Measurements from ENCODE around the gene SDR42E2. TPM values are rescaled to one million over a fixed set of nuclear protein-coding genes. Genes with fewer than 3 reads are reported as not detected.

Gene SDR42E2
- total RNA-seq = not detected

GRCh38 chr16:22161999-22162655 is at the start of gene SDR42E2:
TSS of gene SDR42E2 (plus strand) at chr16:22162506. CDS start at chr16:22165583, 3,077 bp downstream.
- no peak for DNase-seq (ENCODE audit: extremely low spot score in 2 of 2)
- no peaks in the 10 kb centered on the region for H3K36me3 ChIP-seq
- H3K9me3 ChIP-seq = no peaks in the 10 kb centered on the region
- H3K27me3 ChIP-seq = no peaks in the 10 kb centered on the region
- intact Hi-C loops (cut with DNase I) = no loop called here
- no peak for TF ChIP-seq CTCF (IDR thresholded peaks at IDR 0.05)
- no peak for TF ChIP-seq POLR2AphosphoS5 (IDR thresholded peaks at IDR 0.05; ENCODE audit: insufficient read depth in 1 of 2, low read depth in 1 of 2)
- no peak for TF ChIP-seq POLR2A (IDR thresholded peaks at IDR 0.05)
- H3K4me3 ChIP-seq = no peak within 1 kb of the TSS
- no peak within 1 kb of the TSS for H3K27ac ChIP-seq
- peaks cover 9% of the 10 kb centered on the region for H3K4me1 ChIP-seq

DNA sequence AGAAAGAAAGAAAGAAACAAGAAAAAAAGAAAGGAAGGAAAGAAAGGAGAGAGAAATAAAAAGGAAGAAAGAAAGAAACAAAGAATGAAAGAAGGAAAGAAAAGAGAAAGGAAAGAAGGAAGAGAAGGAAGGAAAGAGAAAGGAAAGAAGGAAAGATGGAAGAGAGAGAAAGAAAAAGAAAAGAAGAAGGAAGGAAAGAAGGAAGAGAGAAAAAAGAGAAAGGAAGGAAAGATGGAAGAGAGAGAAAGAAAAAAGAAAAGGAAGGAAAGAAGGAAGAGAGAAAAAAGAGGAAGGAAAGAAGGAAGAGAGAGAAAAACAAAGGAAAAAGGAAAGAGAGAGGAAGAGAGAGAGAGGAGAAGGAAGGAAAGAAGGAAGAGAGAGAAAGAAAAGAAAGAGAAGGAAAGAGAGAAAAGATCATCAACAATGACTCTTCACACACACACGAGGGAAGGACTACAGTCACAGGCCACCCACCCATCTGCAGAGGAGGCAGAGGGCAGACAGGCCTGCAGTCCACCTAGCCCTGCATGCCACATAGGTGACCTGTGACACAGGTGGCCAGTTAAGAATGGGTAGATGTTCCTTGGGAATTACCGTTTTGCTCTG is 46.1 kb upstream of the SDR42E2 start:
- DNase-seq (ENCODE audit: extremely low spot score in 2 of 2) = no peak
- Histone ChIP-seq H3K27ac (no peak overlapping the region), H3K4me3 (no peak overlapping the region), H3K27me3 (no peaks in the 10 kb centered on the region), H3K9me3 (no peaks in the 10 kb centered on the region), H3K4me1 (no peaks in the 10 kb centered on the region), H3K36me3 (no peaks in the 10 kb centered on the region)
- intact Hi-C loops (cut with DNase I) = no loop called here
- TF ChIP-seq POLR2A (IDR thresholded peaks at IDR 0.05) = no peak
- TF ChIP-seq CTCF (IDR thresholded peaks at IDR 0.05) = no peak
- no peak for TF ChIP-seq POLR2AphosphoS5 (IDR thresholded peaks at IDR 0.05; ENCODE audit: insufficient read depth in 1 of 2, low read depth in 1 of 2)

- no peak for TF ChIP-seq POLR2A (IDR thresholded peaks at IDR 0.05)
- TF ChIP-seq POLR2AphosphoS5 (IDR thresholded peaks at IDR 0.05; ENCODE audit: insufficient read depth in 1 of 2, low read depth in 1 of 2) = no peak
- no peak for TF ChIP-seq CTCF (IDR thresholded peaks at IDR 0.05)
- Histone ChIP-seq H3K27ac (no peak overlapping the region), H3K4me3 (no peak overlapping the region), H3K36me3 (no peaks in the 10 kb centered on the region), H3K9me3 (no peaks in the 10 kb centered on the region), H3K27me3 (no peaks in the 10 kb centered on the region), H3K4me1 (no peaks in the 10 kb centered on the region)
- no peak for DNase-seq (ENCODE audit: extremely low spot score in 2 of 2)
- intact Hi-C loops (cut with DNase I) = no loop called here
Measured at GRCh38 chr16:22117609-22118008, 44.7 kb upstream of the SDR42E2 start.

DNA sequence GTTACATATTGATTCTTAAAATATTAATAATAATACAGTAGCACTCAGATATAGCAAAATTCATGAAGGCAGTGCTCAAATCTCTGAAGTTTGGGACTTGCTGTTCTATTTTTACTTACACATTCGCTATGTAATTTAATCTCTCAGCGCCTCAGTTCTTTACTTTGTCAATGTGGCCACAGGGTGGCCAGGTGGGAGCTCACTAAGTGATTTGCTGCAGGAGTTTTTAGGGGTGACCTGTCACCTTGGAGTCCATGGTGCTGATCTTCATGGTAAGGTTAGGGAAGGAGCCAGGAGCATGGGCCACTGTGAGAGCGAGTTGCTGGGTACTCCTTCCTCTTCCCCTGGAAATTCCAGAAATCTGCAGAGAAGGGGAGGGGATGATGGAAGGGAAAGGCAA is 41.9 kb upstream of the SDR42E2 start:
- no peak for DNase-seq (ENCODE audit: extremely low spot score in 2 of 2)
- Histone ChIP-seq H3K4me1 (no peaks in the 10 kb centered on the region), H3K27me3 (no peaks in the 10 kb centered on the region), H3K4me3 (no peak overlapping the region), H3K9me3 (no peaks in the 10 kb centered on the region), H3K36me3 (no peaks in the 10 kb centered on the region), H3K27ac (no peak overlapping the region)
- no peak for TF ChIP-seq POLR2A (IDR thresholded peaks at IDR 0.05)
- no peak for TF ChIP-seq POLR2AphosphoS5 (IDR thresholded peaks at IDR 0.05; ENCODE audit: insufficient read depth in 1 of 2, low read depth in 1 of 2)
- TF ChIP-seq CTCF (IDR thresholded peaks at IDR 0.05) = no peak
- intact Hi-C loops (cut with DNase I) = no loop called here

DNA sequence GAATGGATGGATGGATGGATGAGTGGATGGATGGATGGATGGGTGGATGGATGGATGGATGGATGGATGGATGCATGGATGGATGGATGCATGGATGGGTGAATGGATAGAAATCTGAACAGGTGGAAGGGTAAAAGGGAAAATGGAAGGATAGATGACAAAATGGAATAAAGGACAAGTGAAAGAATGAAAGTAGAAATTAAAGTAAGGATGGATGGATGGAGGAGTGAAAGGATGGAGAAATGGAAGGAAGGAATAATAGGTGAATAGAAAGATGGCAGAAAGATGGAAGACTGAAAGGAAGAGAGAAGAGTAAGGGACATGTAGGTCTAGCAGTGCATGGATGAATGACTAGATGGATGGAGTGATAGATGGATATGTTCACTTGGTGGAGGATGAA is 40.1 kb upstream of the SDR42E2 start:
- TF ChIP-seq POLR2AphosphoS5 (IDR thresholded peaks at IDR 0.05; ENCODE audit: insufficient read depth in 1 of 2, low read depth in 1 of 2) (no peak), POLR2A (IDR thresholded peaks at IDR 0.05) (no peak), CTCF (IDR thresholded peaks at IDR 0.05) (no peak)
- no peaks in the 10 kb centered on the region for H3K4me1 ChIP-seq
- H3K27me3 ChIP-seq = no peaks in the 10 kb centered on the region
- no peaks in the 10 kb centered on the region for H3K9me3 ChIP-seq
- no peak overlapping the region for H3K27ac ChIP-seq
- DNase-seq (ENCODE audit: extremely low spot score in 2 of 2) = no peak
- intact Hi-C loops (cut with DNase I) = no loop called here
- no peaks in the 10 kb centered on the region for H3K36me3 ChIP-seq
- H3K4me3 ChIP-seq = no peak overlapping the region

Measured in vagina (tissue), 2 donors.